Stimulated activated CD8-positive, alpha-beta memory T cell treated with anti-CD3 and anti-CD28 coated beads, Interleukin-2, amount 100 ng/mL, for 48 hours (primary cell): ENCODE results near the gene CHMP2B.
A peak's percentile ranks its signal among the peaks of the same experiment; 100 is the strongest.

Experiments
- DNase-seq, 2 donors: peaks; one replicate each; pipeline ENCODE4 v3.0.0-alpha.2; 2020; ENCODE audit warnings: low read depth in 2 of 2

CHMP2B gene

GRCh38 chr3:87227104-87227834 lies at the start of gene CHMP2B:
Gene CHMP2B (plus strand): TSS chr3:87227309. CDS start chr3:87227523, 214 bp downstream.
- peak; percentile 81 to 88 for DNase-seq

DNA sequence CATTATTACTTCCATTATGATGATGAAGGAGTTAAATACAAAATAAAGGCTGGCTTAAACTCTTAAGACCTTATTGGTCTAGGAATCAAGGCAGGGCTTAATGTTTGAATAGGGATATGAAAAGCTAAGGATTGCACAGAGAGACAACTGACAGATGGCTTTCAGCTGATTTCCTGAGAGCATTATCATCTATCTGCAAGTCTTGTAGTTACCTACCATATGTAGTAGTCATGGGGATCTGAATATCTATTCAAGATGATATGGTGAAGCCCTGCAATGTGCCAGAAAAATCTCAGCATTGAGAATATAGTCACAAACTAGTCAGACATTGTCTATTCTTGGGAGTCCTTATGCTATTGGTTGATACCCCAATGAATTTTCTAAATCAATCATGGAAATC lies 47.5 kb upstream of the CHMP2B start:
- no peak for DNase-seq

GRCh38 chr3:87181551-87181950 lies 45.6 kb upstream of the CHMP2B start:
- DNase-seq, result no peak

DNA sequence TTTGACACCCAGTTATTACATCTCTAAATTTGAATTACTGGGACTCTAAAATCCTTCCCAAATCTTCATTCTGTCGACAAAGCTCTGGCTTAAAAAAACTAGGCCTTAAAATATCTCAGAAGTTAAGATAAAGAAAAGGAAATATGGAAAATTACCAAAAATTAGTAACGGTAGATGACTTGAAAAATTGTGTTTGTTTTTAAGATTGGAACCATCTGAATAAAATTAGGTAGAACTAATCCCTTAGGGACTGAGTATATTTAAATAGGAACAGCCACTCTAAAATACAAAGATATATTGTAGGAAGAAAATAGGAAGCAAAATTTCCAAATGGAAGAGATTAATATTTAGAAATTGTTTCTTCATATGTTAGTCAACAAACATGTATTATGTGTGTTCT lies 45.1 kb upstream of the CHMP2B start:
- no peak for DNase-seq

DNA sequence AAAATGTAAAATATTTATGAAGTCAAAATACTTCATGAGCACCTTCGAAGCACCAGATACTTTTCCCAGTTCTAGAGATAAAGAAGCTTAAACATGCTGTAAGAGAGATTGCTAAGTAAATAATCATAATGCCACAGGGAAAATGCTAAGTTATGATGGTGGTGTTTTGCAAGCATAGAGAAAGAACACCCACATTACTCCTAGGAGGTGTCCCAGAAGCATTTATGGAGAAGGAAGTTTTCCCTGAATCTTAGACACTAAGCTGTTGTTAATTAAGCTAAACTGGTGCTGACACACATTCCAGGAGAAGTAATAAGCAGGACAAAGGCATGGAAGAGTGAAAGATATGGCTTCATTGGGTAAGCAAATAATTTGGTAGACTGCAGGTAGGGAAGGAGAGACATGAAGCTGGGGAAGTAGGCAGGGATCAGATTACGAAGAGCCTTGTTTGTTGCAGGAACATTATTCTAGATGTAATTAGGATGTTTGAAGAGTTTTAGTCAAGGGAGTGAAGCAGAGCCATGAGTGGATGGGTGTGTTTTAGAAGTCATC lies 40.4 kb upstream of the CHMP2B start:
- no peak for DNase-seq

- no peak for DNase-seq
Observed at GRCh38 chr3:87191175-87191574, 35.9 kb upstream of the CHMP2B start.

DNA sequence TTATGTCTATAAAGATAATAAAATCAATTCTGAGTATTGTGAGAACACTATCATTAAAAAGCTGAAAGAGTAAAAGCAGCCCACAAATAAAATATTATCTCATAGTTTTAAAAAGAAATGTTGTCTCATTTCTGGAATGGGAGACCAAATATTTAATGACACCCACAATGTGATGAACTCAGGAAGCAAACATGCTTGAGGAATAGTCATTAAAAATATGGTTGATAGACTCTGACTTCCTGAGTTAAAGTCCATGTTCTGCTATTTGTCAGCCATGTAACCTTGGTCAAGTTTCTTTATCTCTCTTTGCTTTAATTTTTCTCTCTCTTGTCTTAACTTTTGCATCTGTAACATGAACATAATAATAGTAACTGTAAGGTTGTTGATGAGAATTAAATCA lies 35.5 kb upstream of the CHMP2B start:
- no peak for DNase-seq

DNA sequence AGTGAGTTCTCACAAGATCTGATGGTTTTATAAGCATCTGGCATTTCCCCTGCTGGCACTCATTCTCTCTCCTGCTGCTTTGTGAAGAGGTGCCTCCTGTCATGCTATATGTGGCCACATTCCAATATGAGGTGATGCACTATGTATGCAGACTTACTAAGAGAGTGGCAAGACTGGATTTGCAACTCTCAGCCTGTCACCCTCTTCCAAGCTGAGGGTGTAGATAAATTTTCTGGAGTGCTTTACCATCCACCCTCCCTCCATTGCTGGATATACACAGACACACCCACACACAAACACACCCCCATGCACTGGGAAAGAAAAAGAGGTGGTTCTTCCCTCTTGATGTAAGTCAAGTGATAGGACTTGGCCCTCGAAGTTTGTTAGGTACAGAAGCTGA lies 30.2 kb upstream of the CHMP2B start:
- DNase-seq, result no peak

DNA sequence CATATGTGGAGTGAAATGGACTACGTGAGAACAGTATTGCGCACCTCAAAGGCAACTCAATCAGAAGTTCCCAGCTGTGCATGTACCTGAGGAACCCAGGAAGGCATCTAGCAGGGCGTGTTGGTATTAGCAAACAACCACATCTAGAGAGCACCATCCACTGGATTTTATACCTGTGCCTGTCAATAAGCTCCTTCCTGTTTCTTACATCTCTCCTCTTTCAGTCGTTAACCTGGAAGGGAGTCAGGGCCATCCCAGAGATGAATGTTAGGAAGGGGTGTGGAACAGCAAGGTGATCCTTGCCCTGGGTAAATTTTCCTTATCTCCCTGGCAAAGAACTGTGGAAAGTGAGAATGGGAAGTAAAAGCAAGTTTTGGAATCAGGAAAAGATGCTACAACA lies 29.6 kb upstream of the CHMP2B start:
- no peak for DNase-seq

DNA sequence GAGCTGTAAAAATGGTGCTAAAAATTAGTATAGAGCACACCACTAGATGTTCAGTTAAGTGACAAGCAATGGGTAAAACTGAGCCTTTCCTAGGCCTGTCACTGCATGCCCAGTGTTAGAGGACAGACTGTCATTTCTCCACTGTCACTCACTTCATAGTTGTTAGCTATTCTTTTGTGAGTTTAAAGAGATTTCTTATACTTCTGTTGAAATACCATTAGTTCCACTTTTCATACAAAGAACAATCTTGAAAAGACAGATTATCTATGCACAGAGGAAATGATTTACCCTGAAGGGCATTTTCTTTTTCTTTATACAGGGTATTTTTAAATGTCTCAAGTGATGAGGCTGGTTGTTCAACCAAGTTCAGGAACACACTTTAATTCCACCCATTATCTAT lies 28.3 kb upstream of the CHMP2B start:
- DNase-seq, result no peak

DNA sequence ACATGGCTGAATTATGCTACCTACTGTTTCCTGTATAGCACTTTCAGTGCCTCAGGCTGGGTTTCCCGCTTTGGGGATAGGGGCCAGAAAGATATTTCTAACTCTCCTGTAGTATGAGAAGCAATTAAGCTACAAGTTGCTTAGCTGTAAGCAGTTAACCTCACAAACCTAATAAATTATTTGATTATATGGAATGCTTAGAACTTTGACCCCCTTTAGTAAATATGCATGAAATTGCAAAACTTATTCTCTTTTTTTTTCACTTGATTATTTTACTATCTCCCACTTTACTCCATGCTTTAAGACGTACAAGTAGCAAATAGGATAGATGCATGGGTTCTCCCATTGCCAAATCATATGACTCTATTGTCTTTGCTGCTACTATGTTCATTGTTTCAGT lies 27.5 kb upstream of the CHMP2B start:
- DNase-seq, result no peak

DNA sequence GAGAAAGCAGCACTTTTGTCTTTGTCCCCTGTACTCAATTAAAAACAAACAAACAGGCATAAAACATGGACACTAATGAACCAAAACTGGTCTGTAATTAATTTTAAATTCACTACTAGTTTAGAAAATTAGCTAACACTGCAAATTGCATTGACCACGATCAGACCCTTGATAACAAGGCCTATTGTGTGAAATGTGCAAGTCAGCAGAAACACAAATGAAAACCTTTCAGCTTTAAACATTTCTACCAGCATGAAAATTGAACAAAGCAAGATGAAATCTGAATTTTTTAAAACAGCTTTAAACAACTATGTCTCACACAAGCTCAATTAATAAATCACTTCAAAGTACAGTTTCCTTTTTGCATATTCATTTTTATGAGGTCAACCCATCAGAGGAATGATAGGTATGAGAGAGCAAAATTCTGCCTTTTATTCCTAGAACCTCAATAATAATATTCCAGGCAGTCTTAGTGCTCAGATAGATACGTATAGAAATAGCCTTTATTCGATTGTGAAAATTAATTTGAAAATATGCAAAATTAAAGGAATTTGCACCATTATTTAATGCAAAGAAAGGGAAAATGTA lies 27.0 kb upstream of the CHMP2B start:
- DNase-seq, result no peak

- DNase-seq, result no peak
Observed at GRCh38 chr3:87201727-87202126, 25.4 kb upstream of the CHMP2B start.

DNA sequence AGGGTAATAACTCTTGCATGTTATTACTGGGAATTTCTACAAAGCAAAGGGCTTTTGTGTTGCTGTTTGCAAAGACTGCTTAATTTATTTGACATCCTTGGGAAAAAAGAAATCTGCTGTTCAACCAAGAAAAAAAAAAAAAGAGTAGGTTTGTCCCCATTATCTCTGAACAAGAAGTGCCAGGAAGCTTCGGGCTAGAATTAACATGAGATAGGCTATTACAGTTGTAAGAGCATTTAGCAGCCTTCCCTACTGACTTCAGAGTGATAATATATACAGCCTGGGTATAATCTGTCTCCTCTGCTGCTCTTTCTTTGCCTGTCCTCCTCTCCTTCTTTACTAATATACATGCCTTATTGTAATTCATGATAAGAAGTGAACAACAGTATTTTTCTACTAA lies 23.3 kb upstream of the CHMP2B start:
- DNase-seq, result no peak

GRCh38 chr3:87206070-87206469 lies 21.0 kb upstream of the CHMP2B start:
- no peak for DNase-seq

- DNase-seq, result no peak
Observed at GRCh38 chr3:87206635-87207034, 20.5 kb upstream of the CHMP2B start.

DNA sequence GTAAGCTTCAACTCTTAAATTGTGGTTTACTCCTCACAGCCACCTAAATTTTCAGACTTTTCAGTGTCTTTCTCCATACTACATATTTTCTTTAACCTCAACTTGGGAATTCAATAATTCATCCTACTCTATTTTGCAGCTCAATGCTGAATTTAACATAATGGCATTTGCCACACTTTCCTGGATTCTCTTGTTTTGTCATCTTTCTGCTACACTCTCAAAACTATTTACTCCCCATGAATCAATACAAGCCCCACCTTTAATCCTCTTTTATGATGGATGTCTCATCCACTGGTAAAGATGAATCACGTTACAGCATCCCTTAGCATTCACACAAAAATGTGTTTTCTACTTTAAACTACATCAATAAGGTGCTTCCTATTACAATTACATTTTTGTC lies 19.6 kb upstream of the CHMP2B start:
- DNase-seq, result no peak

DNA sequence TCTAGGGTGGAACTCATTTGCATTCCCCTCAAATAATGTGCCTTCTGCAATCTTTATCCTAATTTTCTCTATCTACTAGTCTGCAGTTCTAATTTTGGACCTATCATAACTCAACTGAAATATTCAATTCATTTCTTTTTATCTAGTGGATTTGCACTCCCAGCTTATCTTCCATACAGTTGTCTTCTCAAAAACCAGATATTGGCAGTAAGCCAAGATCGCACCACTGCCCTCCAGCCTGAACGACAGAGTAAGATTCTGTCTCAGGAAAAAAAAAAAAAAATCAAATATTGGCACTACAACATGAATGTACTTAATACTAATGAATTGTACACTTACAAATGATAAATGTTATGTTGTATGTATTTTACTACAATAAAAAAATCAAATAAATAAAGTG lies 18.0 kb upstream of the CHMP2B start:
- no peak for DNase-seq

GRCh38 chr3:87218560-87218959 lies 8.5 kb upstream of the CHMP2B start:
- DNase-seq, result no peak

GRCh38 chr3:87219611-87220010 lies 7.5 kb upstream of the CHMP2B start:
- no peak for DNase-seq

DNA sequence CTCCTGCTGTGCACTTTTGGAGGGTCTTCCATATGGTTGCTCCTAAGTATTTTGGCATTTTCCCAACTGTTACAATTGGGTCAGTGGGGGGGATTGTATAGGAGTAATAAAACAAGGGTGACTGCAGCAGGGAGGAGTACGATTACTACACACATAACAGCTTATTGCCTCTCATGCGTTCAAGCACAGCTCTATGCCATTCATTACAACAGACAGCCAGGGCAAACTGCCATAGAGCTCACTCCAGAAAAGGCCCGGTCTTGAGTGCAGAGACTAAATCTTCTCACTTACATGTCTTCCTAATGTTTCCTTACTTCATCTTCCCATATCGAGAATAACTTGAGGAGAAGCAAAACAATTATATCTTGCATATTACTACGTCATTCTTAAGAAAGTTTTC lies 1.4 kb upstream of the CHMP2B start:
- no peak for DNase-seq

DNA sequence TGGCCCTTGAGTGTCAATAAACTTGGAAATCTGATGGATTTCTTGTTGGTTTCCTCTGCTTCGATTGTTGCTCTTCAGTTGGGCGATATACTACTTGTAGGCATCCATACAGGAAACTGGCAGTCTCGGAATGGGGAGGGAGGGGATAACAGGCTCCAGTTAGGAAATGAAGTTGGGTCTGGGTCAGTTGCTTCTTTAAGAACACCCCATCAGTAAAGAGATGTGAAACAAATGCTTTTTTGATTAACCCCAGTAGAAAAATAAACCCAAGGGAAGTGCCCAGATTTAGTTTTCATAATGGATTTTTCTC lies 681 bp downstream of the CHMP2B start:
- no peak for DNase-seq

DNA sequence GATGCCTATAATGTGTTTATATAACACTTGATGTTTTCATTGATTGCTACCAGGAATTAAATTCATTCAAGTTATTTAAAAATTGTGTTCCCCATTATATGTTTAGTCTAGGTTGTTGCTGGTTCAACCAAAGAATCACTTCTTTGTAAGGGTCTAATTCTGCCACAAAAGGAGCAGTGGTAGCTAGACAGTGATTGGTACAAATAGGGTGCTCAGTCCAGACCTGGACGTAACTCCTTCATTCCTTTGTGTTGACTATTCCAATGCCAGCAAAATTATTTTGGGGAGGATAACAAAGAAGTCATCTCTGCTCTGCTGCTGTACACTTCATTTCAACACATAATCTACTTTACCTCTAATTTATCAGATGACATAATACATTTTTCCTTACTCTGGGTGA lies 1.2 kb downstream of the CHMP2B start:
- no peak for DNase-seq

GRCh38 chr3:87229113-87229512 lies 2.0 kb downstream of the CHMP2B start:
- no peak for DNase-seq
